ENCODE measurements around the gene RAPGEF2.
"Not testable (repeated sequence)": the region's sequence is repeated elsewhere in the genome, so short reads cannot be mapped to it uniquely, and the experiment has no call there.

The RAPGEF2 gene

GRCh38 chr4:159280442-159281172 is 177.7 kb downstream of the RAPGEF2 start:
- DNase-seq (ENCODE audit: low read depth), result no peak

DNA sequence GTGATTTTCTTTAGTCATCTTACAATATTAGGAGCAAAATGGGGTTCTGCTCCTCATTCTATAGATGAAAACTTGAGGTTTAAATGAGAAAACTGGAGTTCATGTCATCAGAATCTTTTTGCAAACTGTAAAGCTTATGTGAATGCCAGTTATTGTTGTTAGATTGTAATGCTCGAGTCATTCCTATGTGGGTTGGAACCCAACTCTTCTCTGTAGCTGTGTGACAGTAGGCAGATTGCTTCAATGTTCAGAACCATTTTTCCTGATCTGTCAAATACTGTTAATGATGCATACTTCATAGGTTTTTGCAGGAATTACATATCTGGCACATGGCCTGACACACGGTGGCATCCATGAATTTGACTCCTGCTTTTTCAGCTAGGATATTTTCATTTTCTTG is 178.9 kb downstream of the RAPGEF2 start:
- DNase-seq (ENCODE audit: low read depth), result no peak

DNA sequence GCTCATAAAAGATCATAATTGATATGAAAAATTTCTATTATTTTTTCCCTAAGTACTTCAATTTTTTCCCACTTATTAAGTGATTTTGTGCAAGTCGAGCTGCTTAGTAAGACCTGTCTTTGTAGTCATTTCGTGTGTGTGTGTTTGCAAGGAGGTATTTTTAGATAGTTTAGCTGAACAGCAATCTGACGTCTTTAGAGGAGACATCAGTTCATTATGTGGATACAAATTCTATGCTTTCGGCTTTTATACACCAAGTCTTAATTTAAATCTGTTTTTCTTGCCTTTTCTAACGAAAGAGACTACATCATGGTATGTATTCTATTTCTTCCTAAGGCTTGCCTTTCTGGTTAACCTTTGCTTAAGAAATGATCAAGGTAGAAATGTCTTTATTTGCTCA is 179.4 kb downstream of the RAPGEF2 start:
- no peak for DNase-seq (ENCODE audit: low read depth)

GRCh38 chr4:159282944-159283343 is 180.1 kb downstream of the RAPGEF2 start:
- DNase-seq (ENCODE audit: low read depth), result no peak

DNA sequence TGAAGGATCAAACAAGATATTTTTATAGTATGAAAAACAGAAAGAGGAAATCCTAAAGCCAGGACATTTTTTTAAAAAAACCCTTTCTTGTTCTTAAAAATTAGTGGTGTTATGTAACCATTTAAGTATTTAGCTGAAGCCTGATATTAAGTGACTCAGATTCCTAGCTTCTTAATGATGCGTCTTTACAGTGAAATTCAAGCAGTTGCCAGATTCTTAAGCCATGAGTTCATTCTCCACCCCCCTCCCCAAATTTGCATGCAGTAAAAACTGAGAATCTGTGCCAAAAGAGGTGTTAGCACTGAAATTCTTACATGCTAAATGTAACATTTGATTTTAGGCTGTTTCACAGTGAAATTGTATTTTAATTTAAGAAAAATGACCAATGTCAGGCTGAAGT is 180.8 kb downstream of the RAPGEF2 start:
- no peak for DNase-seq (ENCODE audit: low read depth)

- no peak for DNase-seq (ENCODE audit: low read depth)
Observed at GRCh38 chr4:159284113-159284512, 181.2 kb downstream of the RAPGEF2 start.

DNA sequence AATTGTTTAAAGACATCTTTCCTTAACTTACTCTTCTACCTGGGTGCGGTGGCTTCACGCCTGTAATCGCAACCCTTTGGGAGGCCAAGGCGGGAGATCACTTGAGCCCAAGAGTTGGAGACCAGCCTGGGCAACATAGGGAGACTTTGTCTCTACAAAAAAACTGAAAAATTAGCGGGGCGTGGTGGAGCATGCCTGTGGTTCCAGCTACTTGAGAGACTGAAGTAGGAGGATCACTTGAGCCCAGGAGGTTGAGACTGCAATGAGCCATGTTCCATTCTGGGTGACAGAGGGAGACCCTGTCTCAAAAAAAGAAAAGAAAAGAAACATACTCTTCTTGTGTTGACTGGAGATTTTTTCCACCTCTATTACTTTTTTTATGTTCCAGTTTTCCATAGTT is 181.9 kb downstream of the RAPGEF2 start:
- no peak for DNase-seq (ENCODE audit: low read depth)

GRCh38 chr4:159287767-159288166 is 184.9 kb downstream of the RAPGEF2 start:
- DNase-seq (ENCODE audit: low read depth), result no peak

DNA sequence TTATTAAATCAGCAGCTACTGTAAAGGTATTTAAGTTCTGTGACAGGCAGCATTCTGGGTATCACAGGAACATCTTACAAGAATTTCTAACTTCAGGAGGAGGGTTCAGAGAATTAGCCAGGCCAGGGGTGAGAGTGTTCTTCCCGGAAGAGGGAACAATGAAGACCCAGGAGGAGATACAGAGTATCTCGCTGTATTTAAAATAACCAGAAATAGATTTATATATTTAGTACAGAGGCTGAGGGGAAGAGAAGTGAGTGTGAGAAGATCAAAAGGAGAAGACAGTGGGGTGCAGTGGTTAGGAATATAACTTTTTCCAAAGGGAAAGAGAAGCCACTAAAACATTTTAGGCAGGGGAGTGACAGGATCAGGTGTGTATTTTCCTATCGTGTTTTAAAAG is 186.8 kb downstream of the RAPGEF2 start:
- no peak for DNase-seq (ENCODE audit: low read depth)

DNA sequence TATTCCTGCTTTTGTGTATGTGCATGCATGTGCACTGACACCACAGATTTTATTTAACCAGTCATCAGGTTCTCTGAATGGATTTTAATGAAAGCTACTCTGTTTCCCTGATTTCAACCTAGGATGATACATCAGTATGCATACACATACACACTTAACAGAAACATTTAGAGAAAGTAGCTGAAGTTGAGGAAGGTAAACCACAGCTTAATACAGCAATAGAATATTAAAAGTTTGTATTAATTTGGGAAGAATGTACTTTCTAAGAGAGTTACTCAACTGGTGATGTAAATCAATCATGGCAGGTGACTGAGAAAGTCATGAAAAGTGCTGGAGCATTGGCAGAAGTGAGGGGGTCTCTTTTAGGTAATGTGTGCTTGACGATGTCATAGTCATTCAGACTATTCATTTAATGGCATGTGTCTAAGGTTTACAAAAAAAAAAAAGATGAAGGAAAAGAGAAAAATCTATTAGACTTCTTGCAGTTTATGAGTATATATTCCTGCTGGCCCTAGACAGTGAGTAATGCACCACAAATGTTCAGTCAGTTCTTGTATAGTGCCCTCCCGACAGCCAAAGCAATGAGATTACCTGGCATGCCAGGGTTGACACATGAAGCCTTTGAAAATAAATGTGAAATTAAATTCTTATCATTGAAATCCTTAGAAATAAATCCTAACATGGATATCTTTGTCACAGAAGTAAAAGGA is 187.6 kb downstream of the RAPGEF2 start:
- no peak for DNase-seq (ENCODE audit: low read depth)

GRCh38 chr4:159291176-159291575 is 188.3 kb downstream of the RAPGEF2 start:
- no peak for DNase-seq (ENCODE audit: low read depth)

- no peak for DNase-seq (ENCODE audit: low read depth)
Observed at GRCh38 chr4:159292137-159292896, 189.4 kb downstream of the RAPGEF2 start.

GRCh38 chr4:159293811-159294515 is 191.1 kb downstream of the RAPGEF2 start:
- no peak for DNase-seq (ENCODE audit: low read depth)

DNA sequence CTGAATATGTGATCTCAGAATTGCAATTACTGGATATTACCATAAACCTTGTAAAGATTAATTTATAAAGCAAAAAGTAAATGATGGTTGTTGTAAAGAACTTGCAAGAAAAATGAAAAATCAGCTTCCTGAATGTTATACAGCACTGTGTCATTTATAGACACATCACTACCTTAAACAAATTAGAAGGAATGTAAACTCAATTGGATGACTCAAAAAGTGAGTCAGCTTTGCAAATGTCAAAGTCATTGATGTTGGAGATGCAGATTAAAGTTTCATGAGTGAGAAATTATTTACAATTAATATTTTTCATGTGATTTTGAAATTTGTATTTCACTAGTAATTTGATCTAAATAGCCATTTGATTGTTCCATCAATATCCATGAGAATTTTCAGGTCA is 193.2 kb downstream of the RAPGEF2 start:
- DNase-seq (ENCODE audit: low read depth), result no peak

DNA sequence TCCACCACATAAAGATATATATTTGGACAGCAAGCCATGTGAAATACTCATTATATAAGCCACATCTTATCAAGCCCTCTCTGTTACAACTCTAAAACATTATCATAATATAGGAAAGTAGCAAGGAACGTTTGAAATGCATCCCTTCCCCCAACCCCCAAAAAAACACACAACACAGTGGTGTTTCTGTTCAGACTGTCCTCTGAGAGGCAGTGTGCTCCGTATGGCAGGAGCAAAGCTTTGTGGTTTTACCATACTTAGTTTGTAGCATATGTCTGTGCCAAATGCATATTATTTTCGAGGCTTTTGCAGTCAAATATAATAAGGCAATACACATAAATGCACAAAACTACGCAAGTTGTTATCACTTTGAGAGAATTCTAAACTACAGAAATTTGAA is 194.2 kb downstream of the RAPGEF2 start:
- DNase-seq (ENCODE audit: low read depth), result no peak

GRCh38 chr4:159298502-159298901 is 195.6 kb downstream of the RAPGEF2 start:
- DNase-seq (ENCODE audit: low read depth), result no peak

DNA sequence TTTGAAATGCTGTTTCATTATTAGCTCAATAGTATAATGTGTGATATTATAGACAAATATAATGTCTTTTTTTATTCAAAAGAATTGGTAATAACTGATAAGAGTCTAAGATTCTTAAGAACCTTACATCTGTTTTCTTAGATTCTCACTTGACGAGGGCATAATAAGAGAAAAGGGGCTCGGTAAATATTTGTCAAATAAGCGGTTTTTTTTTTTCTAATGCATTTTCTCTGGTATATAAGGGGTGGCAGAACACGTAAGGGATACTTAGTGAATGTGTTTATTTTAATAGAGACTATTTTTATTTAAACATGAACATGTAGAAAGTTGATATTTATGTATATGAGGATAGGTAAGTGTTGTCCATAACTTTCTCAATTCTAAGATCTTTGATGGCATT is 200.6 kb downstream of the RAPGEF2 start:
- no peak for DNase-seq (ENCODE audit: low read depth)

GRCh38 chr4:159305129-159305528 is 202.2 kb downstream of the RAPGEF2 start:
- no peak for DNase-seq (ENCODE audit: low read depth)

DNA sequence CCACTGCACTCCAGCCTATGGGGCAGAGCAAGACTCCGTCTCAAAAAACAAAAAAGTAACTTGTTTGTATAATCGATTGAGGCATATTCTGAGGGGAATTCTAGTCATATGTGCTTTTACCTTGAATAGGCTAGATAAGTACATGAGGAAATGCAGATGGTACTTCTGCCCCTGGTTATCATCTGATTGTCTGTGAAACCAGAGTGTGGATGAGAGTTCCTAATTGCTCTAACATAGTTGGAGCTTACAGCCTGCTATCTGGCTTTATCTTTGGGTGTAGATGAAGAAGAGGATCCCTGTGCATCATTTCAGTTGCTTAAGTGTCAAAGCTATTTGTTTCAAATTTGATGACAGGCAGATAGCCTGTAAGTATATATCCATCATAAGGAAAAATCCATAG is 205.1 kb downstream of the RAPGEF2 start:
- DNase-seq (ENCODE audit: low read depth), result no peak

DNA sequence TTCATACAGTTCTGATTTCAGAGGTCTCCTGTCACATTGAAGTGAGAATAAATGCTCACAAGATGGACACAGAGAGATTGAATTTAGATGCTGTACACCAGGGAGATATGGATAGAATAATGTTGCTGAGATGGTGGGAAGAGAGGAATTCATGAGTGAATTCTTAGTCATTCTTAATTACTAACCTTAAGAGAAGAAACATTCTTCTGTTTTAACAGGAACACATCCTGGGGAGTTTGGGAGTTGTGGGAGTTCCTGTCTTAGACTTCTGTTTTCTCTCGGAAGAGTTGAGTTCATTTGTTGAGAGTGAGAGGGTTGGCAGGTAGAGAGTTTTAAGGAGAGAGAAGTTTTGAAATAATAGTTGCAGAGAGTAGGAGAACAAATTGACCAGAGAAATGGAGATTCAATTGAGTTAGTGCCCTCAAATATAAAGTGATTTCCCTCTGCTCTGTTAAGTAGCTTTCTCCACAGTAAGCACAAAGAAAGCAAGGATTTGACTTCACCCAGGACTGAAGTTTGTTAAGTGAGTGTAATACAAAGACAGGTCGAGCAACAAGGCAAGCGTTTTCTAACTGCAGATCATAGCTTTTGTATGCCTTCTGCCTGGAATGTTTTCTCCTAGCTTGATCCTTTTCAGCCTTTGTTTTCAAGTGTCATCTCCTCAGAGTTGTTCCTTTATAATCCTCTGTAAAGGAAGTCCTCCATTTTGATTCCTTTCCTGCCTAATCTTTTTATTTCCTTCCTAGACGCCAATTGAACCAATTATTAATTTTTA is 205.9 kb downstream of the RAPGEF2 start:
- DNase-seq (ENCODE audit: low read depth), result no peak

DNA sequence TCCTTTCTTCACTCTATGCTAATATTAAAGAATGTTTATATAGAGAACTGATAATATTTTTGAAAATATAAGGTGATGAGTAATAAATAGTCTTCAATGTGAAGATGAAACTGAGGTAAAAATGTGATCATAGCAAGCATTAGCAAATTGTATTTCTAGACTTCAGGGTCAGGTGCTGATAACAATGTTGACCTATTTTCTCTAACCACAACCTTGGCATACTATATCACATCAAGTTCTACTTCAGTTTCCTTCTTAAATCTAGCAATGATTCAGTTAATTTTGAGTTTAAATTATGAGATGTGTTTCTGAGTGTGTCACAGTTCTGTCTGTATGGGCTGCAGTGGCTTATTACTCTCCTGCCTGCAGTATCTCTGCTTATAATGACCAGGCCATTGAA is 209.4 kb downstream of the RAPGEF2 start:
- DNase-seq (ENCODE audit: low read depth), result no peak

GRCh38 chr4:159315879-159316278 is 213.0 kb downstream of the RAPGEF2 start:
- not testable (repeated sequence) for DNase-seq (ENCODE audit: low read depth)
